ENCODE data around the gene GRM7.

DNA sequence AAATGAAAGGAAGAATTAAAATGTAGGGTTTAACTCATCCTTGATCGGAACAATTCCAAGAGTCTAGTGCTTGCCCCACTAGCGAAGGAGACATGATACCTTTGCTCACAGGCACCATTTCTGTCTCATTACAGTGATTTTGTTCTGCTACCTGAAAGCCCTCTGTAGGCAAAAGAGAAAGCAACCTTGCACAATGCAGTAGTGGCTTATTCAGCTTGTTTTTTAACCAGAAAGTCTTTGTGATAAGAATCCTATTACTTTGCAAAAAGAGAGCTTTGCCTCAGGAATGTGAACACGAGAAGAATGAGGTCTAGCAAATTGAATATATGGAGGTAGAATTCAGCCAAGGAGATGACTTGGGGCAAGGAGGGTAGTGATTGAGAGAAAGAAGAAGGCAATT, 684.4 kb downstream of the GRM7 start:
- TF ChIP-seq, protein P1, sequence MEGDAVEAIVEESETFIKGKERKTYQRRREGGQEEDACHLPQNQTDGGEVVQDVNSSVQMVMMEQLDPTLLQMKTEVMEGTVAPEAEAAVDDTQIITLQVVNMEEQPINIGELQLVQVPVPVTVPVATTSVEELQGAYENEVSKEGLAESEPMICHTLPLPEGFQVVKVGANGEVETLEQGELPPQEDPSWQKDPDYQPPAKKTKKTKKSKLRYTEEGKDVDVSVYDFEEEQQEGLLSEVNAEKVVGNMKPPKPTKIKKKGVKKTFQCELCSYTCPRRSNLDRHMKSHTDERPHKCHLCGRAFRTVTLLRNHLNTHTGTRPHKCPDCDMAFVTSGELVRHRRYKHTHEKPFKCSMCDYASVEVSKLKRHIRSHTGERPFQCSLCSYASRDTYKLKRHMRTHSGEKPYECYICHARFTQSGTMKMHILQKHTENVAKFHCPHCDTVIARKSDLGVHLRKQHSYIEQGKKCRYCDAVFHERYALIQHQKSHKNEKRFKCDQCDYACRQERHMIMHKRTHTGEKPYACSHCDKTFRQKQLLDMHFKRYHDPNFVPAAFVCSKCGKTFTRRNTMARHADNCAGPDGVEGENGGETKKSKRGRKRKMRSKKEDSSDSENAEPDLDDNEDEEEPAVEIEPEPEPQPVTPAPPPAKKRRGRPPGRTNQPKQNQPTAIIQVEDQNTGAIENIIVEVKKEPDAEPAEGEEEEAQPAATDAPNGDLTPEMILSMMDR (IDR thresholded peaks at IDR 0.05): no peak
- TF ChIP-seq POLR2A (IDR thresholded peaks at IDR 0.05): no peak
